H9 (cell line): ENCODE results near the gene MEX3C. TPM values are rescaled to one million over a fixed set of nuclear protein-coding genes. Genes with fewer than 3 reads are reported as not detected.

Experiments used
- DNase-seq: peaks from one replicate; pipeline ENCODE4 v3.0.0-alpha.2; 2017
- H2AFZ ChIP-seq: one replicate; pipeline ENCODE4 v1.6.1; 2013; ENCODE audit warnings: mild to moderate bottlenecking, low read length, control low read depth, moderate library complexity
- H2AK5ac ChIP-seq: 2 replicates; pipeline ENCODE4 v1.6.1; 2013; ENCODE audit warnings: low read length, control low read depth, mixed read lengths; ENCODE audit not compliant: insufficient read length
- H2BK120ac ChIP-seq: one replicate; pipeline ENCODE4 v1.6.1; 2013; ENCODE audit warnings: low read depth, mild to moderate bottlenecking, low read length, control low read depth, inconsistent platforms; ENCODE audit not compliant: poor library complexity, severe bottlenecking
- H2BK12ac ChIP-seq: 2 replicates; pipeline ENCODE4 v1.6.1; 2013; ENCODE audit warnings: low read length, control low read depth, mixed read lengths, low read depth; ENCODE audit not compliant: insufficient read length
- H2BK15ac ChIP-seq: 2 replicates; pipeline ENCODE4 v1.6.1; 2013; ENCODE audit warnings: low read depth, low read length, control low read depth
- H2BK20ac ChIP-seq: one replicate; pipeline ENCODE4 v1.6.1; 2013; ENCODE audit warnings: low read depth, mild to moderate bottlenecking, low read length, control low read depth, inconsistent platforms; ENCODE audit not compliant: poor library complexity, severe bottlenecking
- H2BK5ac ChIP-seq: 2 replicates; pipeline ENCODE4 v1.6.1; 2013; ENCODE audit warnings: low read length, control low read depth, mixed read lengths; ENCODE audit not compliant: insufficient read length
- H3K14ac ChIP-seq: 2 replicates; pipeline ENCODE4 v1.6.1; 2013; ENCODE audit warnings: low read length, control low read depth; ENCODE audit not compliant: insufficient read depth
- H3K18ac ChIP-seq: 2 replicates; pipeline ENCODE4 v1.6.1; 2013; ENCODE audit warnings: low read depth, mild to moderate bottlenecking, mixed read lengths, low read length, control low read depth; ENCODE audit not compliant: insufficient read length
- H3K23ac ChIP-seq: 2 replicates; pipeline ENCODE4 v1.6.1; 2013; ENCODE audit warnings: low read length, control low read depth, mixed read lengths, low read depth; ENCODE audit not compliant: insufficient read length
- H3K23me2 ChIP-seq: 2 replicates; pipeline ENCODE4 v1.6.1; 2013; ENCODE audit warnings: low read depth, mild to moderate bottlenecking, mixed read lengths, low read length, control low read depth; ENCODE audit not compliant: insufficient read length, poor library complexity, severe bottlenecking
- H3K27ac ChIP-seq: 2 replicates; pipeline ENCODE4 v1.5.1; 2013; ENCODE audit warnings: low read length, control low read depth, mixed read lengths, low read depth; ENCODE audit not compliant: insufficient read length
- H3K27me3 ChIP-seq: 2 replicates; pipeline ENCODE4 v1.6.1; 2013; ENCODE audit warnings: low read length, control low read depth, inconsistent platforms; ENCODE audit not compliant: insufficient read depth
- H3K4ac ChIP-seq: 2 replicates; pipeline ENCODE4 v1.6.1; 2013; ENCODE audit warnings: low read depth, mild to moderate bottlenecking, control low read depth, inconsistent platforms, low read length, moderate library complexity
- H3K4me1 ChIP-seq: 2 replicates; pipeline ENCODE4 v1.6.1; 2013; ENCODE audit warnings: low read length, control low read depth, inconsistent platforms; ENCODE audit not compliant: insufficient read depth
- H3K4me2 ChIP-seq: 2 replicates; pipeline ENCODE4 v1.6.1; 2013; ENCODE audit warnings: low read length, control low read depth, mixed read lengths; ENCODE audit not compliant: insufficient read length, insufficient read depth
- H3K56ac ChIP-seq: 2 replicates; pipeline ENCODE4 v1.6.1; 2013; ENCODE audit warnings: low read depth, mild to moderate bottlenecking, mixed read lengths, low read length, control low read depth; ENCODE audit not compliant: insufficient read length
- H3K79me1 ChIP-seq: 2 replicates; pipeline ENCODE4 v1.6.1; 2013; ENCODE audit warnings: low read depth, mild to moderate bottlenecking, moderate library complexity, low read length, control low read depth, inconsistent platforms; ENCODE audit not compliant: insufficient read depth, poor library complexity, severe bottlenecking
- H3K79me2 ChIP-seq: 2 replicates; pipeline ENCODE4 v1.6.1; 2013; ENCODE audit warnings: low read length, control low read depth, inconsistent platforms; ENCODE audit not compliant: insufficient read depth
- H3K9ac ChIP-seq: 2 replicates; pipeline ENCODE4 v1.6.1; 2013; ENCODE audit warnings: low read length, control low read depth, mixed read lengths; ENCODE audit not compliant: insufficient read length; ENCODE audit errors: extremely low read depth
- H3K9me3 ChIP-seq: one replicate; pipeline ENCODE4 v1.6.1; 2013; ENCODE audit warnings: low read depth, low read length, inconsistent platforms; ENCODE audit not compliant: control insufficient read depth
- H3T11ph ChIP-seq: one replicate; pipeline ENCODE4 v1.6.1; 2013; ENCODE audit warnings: mild to moderate bottlenecking, low read length, control low read depth, inconsistent platforms
- H4K20me1 ChIP-seq: one replicate; pipeline ENCODE4 v1.6.1; 2013; ENCODE audit not compliant: control insufficient read depth, insufficient read length, insufficient read depth
- H4K5ac ChIP-seq: 2 replicates; pipeline ENCODE4 v1.6.1; 2013; ENCODE audit warnings: low read depth, mild to moderate bottlenecking, mixed read lengths, low read length, control low read depth; ENCODE audit not compliant: insufficient read length
- H4K8ac ChIP-seq: replicated peaks from 2 replicates; pipeline ENCODE4 v1.6.1; 2013; ENCODE audit warnings: low read length, control low read depth, mixed read lengths, low read depth; ENCODE audit not compliant: insufficient read length
- H4K91ac ChIP-seq: 2 replicates; pipeline ENCODE4 v1.6.1; 2013; ENCODE audit warnings: low read depth, mild to moderate bottlenecking, moderate library complexity, mixed read lengths, low read length, control low read depth; ENCODE audit not compliant: insufficient read length
- H3K27ac Mint-ChIP-seq, 3 experiments: 2 replicates in 2 of 3; 3 replicates in 1 of 3; pipeline ENCODE4 v1.8.0; 2020 to 2021; ENCODE audit warnings: mixed read lengths in 3 of 3, mild to moderate bottlenecking in 1 of 3, moderate library complexity in 1 of 3
- H3K27me3 Mint-ChIP-seq: 2 replicates; pipeline ENCODE4 v1.8.0; 2021; ENCODE audit warnings: low read depth, mild to moderate bottlenecking, moderate library complexity, mixed read lengths
- H3K36me3 Mint-ChIP-seq, 3 experiments: 2 replicates in 2 of 3; 3 replicates in 1 of 3; pipeline ENCODE4 v1.8.0; 2020 to 2021; ENCODE audit warnings: low read depth in 3 of 3, mixed read lengths in 3 of 3; ENCODE audit not compliant: insufficient read depth in 1 of 3
- H3K4me1 Mint-ChIP-seq, 2 experiments: 2 replicates each; pipeline ENCODE4 v1.8.0; 2020; ENCODE audit warnings: mixed read lengths in 2 of 2
- H3K4me3 Mint-ChIP-seq, 2 experiments: 2 replicates in 1 of 2; 3 replicates in 1 of 2; pipeline ENCODE4 v1.8.0; 2020 to 2021; ENCODE audit warnings: mild to moderate bottlenecking in 2 of 2, mixed read lengths in 2 of 2, moderate library complexity in 1 of 2
- H3K9me3 Mint-ChIP-seq, 2 experiments: 2 replicates in 1 of 2; 3 replicates in 1 of 2; pipeline ENCODE4 v1.8.0; 2020; ENCODE audit warnings: mild to moderate bottlenecking in 2 of 2, mixed read lengths in 2 of 2, moderate library complexity in 1 of 2
- CTCF ChIP-seq: fragments of 200-600 bp; sonication (generic); conservative IDR thresholded peaks from 3 replicates; pipeline ENCODE4 v1.8.0; 2021; ENCODE audit warnings: antibody characterized with exemption, mild to moderate bottlenecking
- WGBS: extraction: QIAGEN DNeasy Blood & Tissue Kit; methylation state at CpG from one replicate; pipeline ENCODE4 v1.1.7; 2013; ENCODE audit warnings: missing lambda C conversion rate, low lambda C conversion rate, mixed read lengths; ENCODE audit not compliant: insufficient read length; ENCODE audit errors: extremely low coverage; 5-methylcytosine and 5-hydroxymethylcytosine counted together
- total RNA-seq: library from RNA; stranded (reverse); gene quantifications from 2 replicates; pipeline ENCODE4 v1.2.1, GENCODE V29; 2021

The MEX3C gene
- total RNA-seq, 1 experiment from 2014 or later, result 98.1 TPM

- Histone ChIP-seq H2BK120ac (no peak overlapping the region), H3K79me1 (no peaks in the 10 kb centered on the region), H2AK5ac (no peak overlapping the region), H3K4me1 (no peaks in the 10 kb centered on the region), H2BK5ac (no peak overlapping the region), H3K23me2 (no peaks in the 10 kb centered on the region), H2AFZ (no peak overlapping the region), H2BK20ac (no peak overlapping the region), H4K91ac (no peak overlapping the region), H3K4me2 (no peak overlapping the region), H3K14ac (no peak overlapping the region), H4K5ac (no peak overlapping the region), H2BK15ac (no peak overlapping the region), H3K27me3 (no peaks in the 10 kb centered on the region), H3K56ac (no peak overlapping the region), H4K20me1 (no peaks in the 10 kb centered on the region), H3K9ac (no peak overlapping the region), H3T11ph (no peak overlapping the region), H3K27ac (no peak overlapping the region), H3K18ac (no peak overlapping the region), H4K8ac (no peak overlapping the region), H3K4ac (no peak overlapping the region), H3K79me2 (no peaks in the 10 kb centered on the region), H2BK12ac (no peak overlapping the region), H3K9me3 (no peaks in the 10 kb centered on the region), H3K23ac (no peak overlapping the region)
- Mint-ChIP-seq H3K27me3 (no peaks in the 10 kb centered on the region), H3K27ac (no peak overlapping the region), H3K4me1 (peaks cover 4 to 5% of the 10 kb centered on the region in 2 experiments), H3K9me3 (no peaks in the 10 kb centered on the region; a peak in 1 of 5 replicates), H3K4me3 (no peak overlapping the region), H3K36me3 (peaks cover 0 to 4% (median 4%) of the 10 kb centered on the region in 3 experiments; a peak in 2 of 7 replicates)
- TF ChIP-seq CTCF, result no peak
- no CpG with 5 or more reads among the region's 8 CpGs for WGBS
- DNase-seq, result no peak
Measured at GRCh38 chr18:51154431-51155063, 42.9 kb downstream of the MEX3C start.
